ENCODE measurements around the gene CBLN1.

Gene CBLN1

GRCh38 chr16:49282690-49283375, 1.2 kb upstream of the CBLN1 start:
- no peak for TF ChIP-seq CTCF (IDR thresholded peaks at IDR 0.05)
- no peak for DNase-seq (ENCODE audit: low spot score)
- Histone ChIP-seq H3K4me3 (peak overlapping the region; percentile 68), H3K27ac (no peak overlapping the region)

- H3K27ac ChIP-seq, result peak overlapping the region in 1 of 2 donors; percentile 56
Measured at GRCh38 chr16:49281843-49282642, 405 bp upstream of the CBLN1 start.

DNA sequence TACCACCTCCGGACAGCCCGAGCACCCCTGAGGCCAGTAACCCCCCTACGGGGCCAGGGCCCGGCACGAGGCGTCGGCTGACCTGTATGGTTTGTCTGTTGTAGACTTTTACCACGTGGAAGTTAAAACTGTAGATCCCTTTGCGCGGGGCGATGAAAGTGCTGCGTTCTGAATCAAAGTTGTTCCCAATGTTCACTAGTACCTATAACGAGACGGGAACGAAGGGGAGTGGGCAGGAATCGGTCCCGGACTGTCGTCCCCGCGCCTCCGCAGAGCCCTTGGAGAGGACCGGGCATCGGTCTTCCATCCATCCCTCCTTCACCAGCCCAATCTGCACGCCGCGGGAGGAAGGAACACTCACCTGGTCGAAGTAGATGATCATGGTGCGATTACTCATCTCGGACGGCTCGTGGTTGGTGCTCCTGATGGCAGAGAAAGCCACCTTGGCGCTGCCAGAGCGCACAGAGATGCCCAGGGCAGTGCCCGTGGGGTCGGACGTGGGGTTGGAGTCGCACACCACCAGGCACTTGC, 732 bp downstream of the CBLN1 start:
- Histone ChIP-seq H3K27ac (no peak overlapping the region), H3K4me3 (peak overlapping the region; percentile 68)
- TF ChIP-seq CTCF (IDR thresholded peaks at IDR 0.05), result no peak
- no peak for DNase-seq (ENCODE audit: low spot score)

More at GRCh38 chr16:49281843-49282642, 405 bp upstream of the CBLN1 start:
- TF ChIP-seq CTCF (IDR thresholded peaks at IDR 0.05), result no peak
- DNase-seq (ENCODE audit: low spot score), result no peak
- peak overlapping the region; percentile 68 for H3K4me3 ChIP-seq

GRCh38 chr16:49280105-49280741, 1.4 kb downstream of the CBLN1 start:
- no peak for DNase-seq (ENCODE audit: low spot score)

GRCh38 chr16:49278944-49279725, 2.5 kb downstream of the CBLN1 start:
- no peak for DNase-seq (ENCODE audit: low spot score)

More at GRCh38 chr16:49280105-49280741, 1.4 kb downstream of the CBLN1 start:
- peak overlapping the region; percentile 25 for H3K4me3 ChIP-seq
- TF ChIP-seq CTCF (IDR thresholded peaks at IDR 0.05), result no peak
- H3K27ac ChIP-seq, result no peak overlapping the region

More at GRCh38 chr16:49278944-49279725, 2.5 kb downstream of the CBLN1 start:
- H3K4me3 ChIP-seq, result peak overlapping the region; percentile 37
- TF ChIP-seq CTCF (IDR thresholded peaks at IDR 0.05), result no peak
- no peak overlapping the region for H3K27ac ChIP-seq

Measured in coronary artery (tissue), 2 donors.